NOMO-1 treated with DMSO at 0.1 percent for 48 hours (cell line): ENCODE measurements around the gene CTSW.

Experiments used
- DNase-seq: peaks from one replicate; lab custom pipeline; 2025; ENCODE audit not compliant: unreplicated experiment; lab: John Stamatoyannopoulos, UW

CTSW gene

GRCh38 chr11:65898656-65899355 lies 19.2 kb downstream of the CTSW start:
- no peak for DNase-seq

GRCh38 chr11:65899356-65900124 lies 19.9 kb downstream of the CTSW start:
- DNase-seq = peak; percentile 46

DNA sequence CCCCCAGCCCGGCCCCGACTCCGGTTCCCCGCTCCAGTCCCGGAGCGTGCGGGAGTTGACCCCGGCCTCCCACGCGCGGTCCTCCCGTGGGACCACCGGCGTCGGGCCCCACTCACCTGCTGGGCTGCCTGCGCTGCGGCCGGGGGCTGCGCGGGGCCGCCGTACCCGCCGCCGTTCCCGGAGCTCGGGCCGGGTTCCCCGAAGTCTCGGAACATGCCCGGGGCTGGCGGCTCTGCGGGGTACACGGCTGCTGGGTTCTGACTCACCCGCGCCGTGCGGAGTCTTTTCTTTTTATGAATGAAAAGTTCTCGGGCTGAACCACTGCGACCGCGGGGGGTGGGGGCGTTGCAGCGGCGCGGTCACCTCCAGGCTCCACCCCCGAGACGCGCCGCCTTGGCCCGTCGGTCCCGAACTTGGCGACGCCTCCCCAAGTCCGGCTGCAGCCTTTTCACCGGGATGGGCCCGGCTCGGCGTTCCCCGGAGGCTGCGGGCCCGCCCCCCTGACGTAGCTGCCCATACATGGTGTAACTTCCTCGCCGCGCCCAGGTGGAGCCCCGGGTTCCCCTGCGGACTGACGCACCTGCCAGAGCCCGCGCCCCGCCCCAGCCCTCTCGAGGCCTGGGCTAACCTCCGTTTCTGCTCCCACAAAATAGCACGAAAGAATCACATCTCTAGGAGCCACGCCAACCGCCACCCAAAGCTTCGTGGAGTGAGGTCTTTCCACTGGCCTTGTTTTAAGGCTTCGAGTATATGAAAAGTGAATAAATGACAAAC lies 20.7 kb downstream of the CTSW start, which contains the start of gene FOSL1:
Gene FOSL1 (minus strand): TSS at position 264 of the 774 bp plus-strand sequence. CDS start 49 bp downstream, at position 215.
- DNase-seq = peak; percentile 82

- DNase-seq = no peak
These were observed 21.2 kb downstream of the CTSW start for GRCh38 chr11:65900899-65901180.

DNA sequence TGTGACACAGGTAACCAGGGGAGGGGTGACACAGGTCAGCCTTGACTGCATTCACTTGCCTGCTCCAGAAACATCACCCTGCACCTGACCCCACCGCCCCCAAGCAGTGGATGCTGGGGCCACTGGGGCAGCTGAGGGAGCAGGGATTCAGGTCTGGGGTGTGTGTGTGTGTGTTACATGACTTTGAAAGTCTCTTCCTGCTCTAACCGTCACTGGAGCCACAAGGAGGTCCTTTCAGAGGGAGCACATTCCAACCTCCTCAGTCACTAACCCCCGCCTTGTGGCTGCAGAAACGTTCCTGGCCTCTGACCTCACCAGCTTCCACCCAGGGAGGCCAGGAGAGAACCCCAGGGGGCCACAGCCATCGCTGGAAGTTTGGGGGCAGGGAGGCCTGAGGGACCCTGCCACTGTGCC lies 23.4 kb downstream of the CTSW start:
- DNase-seq = no peak

- no peak for DNase-seq
These were observed 24.1 kb downstream of the CTSW start for GRCh38 chr11:65903715-65904114.

GRCh38 chr11:65906602-65907001 lies 27.0 kb downstream of the CTSW start:
- DNase-seq = no peak

- DNase-seq = no peak
These were observed 28.2 kb downstream of the CTSW start for GRCh38 chr11:65907878-65908277.

GRCh38 chr11:65911682-65912568 lies 32.3 kb downstream of the CTSW start:
- peak; percentile 18 for DNase-seq

DNA sequence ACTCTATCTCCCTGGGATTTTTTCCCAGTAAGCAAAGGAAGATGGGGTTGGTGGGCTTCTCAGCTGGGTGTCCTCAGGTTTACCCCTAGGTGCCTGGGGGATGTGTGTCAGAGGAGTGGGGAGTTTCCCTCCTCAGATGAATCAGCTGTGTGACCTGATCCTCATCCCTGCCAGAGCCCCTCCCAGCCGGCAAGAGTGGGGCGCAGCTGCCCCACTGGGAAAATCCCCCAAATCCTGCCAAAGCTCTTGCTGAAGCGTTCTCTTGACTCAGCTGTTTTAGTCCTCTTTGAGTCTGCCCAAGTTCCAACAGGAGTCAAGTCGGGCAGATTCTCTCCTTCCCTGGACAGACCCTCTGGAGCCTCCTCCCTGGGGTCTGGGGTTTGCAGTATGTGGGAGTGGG lies 33.2 kb downstream of the CTSW start:
- no peak for DNase-seq

DNA sequence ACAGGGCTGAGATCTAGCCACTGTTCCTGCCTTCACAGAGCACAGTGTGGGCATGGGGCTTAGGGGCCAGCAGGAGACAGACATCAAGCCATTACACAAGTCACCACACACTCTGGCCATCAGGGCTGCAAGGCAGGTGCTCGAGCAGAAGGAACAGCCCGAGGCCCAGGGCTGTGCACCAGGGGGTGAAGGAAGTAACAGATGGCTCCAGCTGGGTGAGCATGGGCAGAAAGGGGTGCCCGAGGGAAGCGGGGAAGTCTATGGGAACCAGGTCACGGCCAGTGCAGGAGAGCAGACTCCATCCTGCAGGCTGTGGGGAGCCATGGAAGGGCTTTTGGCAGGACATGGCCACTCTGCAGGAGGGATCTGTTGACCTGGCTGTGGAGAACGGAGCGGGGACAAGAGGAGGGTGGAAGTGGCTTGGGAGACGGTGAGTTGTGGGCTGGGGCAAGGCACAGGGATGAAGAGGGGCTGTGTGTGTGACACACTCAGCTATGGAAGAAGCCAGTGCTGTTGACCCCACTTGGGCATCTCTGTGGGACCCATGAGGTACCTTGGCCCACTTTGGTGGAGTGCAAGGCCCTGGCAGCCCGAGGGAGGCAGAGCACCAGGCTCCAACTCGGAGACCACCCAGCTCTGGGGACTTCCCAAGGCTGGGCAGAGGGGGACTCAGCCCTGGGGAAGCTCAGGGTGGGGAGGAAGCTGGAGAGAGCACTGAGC lies 35.6 kb downstream of the CTSW start:
- no peak for DNase-seq

- DNase-seq = no peak
These were observed 36.2 kb downstream of the CTSW start for GRCh38 chr11:65915821-65916251.

GRCh38 chr11:65916391-65916790 lies 36.8 kb downstream of the CTSW start:
- DNase-seq = no peak

GRCh38 chr11:65917077-65917433 lies 37.4 kb downstream of the CTSW start:
- DNase-seq = no peak

- no peak for DNase-seq
These were observed 38.0 kb downstream of the CTSW start for GRCh38 chr11:65917434-65918210.

DNA sequence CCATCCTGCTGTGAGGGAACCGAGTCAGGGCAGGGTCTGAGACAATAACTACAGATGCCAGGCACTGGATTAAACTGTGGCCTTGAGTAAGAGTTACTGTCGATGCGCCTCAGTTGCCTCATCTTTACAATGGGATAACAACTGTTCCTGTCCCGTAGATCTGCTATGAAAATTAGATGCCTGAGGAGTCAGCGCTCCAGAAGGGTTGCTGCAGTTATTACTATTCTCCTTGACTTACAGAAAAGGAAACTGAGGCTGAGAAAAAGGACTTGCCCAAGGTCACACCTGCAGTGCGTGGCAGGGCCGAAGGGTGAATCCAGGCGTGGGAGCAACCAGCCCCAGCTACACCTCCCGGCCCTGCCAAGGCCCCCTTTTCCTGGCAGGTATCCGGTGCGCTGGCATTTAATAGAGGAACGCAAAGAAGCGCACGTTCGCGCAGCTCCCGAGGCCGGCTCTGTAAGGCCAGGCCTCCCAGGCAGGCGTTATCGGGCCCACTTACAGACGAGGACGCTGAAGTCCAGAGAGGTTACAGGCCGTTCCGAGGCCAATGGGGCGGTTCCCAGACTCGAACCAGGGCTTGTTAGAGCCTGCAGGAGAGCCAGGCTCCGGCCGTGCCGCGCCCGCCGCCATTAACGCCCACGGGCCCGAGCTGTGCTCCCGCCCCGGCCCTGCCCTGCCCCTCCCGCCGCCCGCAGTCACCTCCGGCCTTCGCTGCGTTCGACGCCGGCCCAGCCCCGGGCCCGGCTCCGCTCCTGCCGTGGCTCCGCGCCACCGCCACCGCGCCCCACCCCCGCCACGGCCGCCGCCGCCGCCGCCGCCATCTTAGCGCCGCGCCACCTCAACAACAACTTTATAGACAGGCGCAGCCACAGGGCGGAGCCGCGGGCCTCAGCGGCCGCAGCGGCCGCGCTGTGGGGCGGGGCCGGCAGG lies 38.8 kb downstream of the CTSW start, which contains the start of gene C11orf68:
Gene C11orf68 (minus strand): TSS at position 852 of the 930 bp plus-strand sequence. CDS start 31 bp downstream, at position 821.
- DNase-seq = peak; percentile 20

- peak; percentile 99 for DNase-seq
These were observed 39.5 kb downstream of the CTSW start, which contains the start of gene DRAP1 for GRCh38 chr11:65919141-65919572. DRAP1 (plus strand) TSS chr11:65919426; CDS start chr11:65919502, 76 bp downstream.
